ENCODE data around the gene APLF. TPM values are rescaled to one million over a fixed set of nuclear protein-coding genes. Genes with fewer than 3 reads are reported as not detected.

APLF gene
- total and polyA plus RNA-seq, 10 of the 15 experiments (the other 5 are each of a cell fraction or from before 2014, with no cell fraction given) = 0.66 to 2.8 (median 1.8) TPM

DNA sequence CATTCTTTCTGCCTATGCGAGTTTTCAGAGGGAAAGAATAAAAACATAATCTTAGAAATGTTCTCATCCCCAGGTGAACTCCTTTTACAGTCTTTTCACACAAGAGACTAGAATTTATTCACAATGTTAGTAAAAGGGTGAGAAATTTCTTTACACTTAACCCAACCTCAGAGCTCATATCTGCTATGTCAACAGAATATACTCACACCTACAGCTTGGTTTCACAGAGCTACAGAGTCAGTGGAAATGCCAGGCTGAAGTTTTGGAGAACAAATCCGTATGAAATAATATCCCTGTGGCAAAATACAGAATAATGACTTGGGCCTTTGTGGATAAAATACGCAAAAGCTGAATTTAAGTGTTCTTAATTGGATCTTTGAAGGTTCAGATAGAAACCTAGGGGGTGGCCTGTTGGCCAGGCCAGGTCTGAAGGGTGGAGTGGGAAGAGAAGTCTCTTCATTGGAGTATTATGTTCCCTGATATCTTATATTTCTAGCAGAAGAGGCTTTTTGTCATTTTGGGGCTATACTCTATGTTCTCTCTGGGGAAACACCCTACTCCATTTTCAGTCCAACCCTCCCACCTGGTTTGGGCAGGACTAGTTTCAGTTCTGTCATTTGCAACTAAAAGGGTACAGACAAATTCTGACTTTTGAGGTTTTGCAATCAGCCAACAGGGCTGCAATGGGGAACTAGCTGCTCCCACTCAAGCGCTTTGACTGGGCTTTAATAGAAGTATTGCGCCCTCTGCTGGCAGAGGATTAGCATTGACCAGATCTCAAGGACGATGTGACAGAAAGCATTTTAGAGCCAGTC lies 26.0 kb upstream of the APLF start (continued):
- no peak for TF ChIP-seq REST (IDR thresholded peaks at IDR 0.05; ENCODE audit: low read depth, low read length)
- TF ChIP-seq ZNF207 (IDR thresholded peaks at IDR 0.05; ENCODE audit: borderline replicate concordance) = peak; percentile 63; the same call in 1 of the 2 replicates
- no peak for TF ChIP-seq POLR2AphosphoS2 (IDR thresholded peaks at IDR 0.05; ENCODE audit: low read depth, low read length)
- no peak for TF ChIP-seq EZH2 (IDR thresholded peaks at IDR 0.05; ENCODE audit: borderline replicate concordance, control insufficient read depth, low read depth, low read length)
- no peak for TF ChIP-seq ZNF217 (IDR thresholded peaks at IDR 0.05)
- TF ChIP-seq ATF7 (IDR thresholded peaks at IDR 0.05; ENCODE audit: low read depth) = peak; percentile 83

- WGBS (ENCODE audit: insufficient coverage, insufficient replicate concordance, low lambda C conversion rate, missing lambda C conversion rate) = 97% methylated on average over 2 of the region's 2 CpGs
- POLR2A ChIA-PET = interaction anchor here (0.8 to 5.1 kb wide), 11 partner anchors 14 to 321 kb away, joined by 3 to 70 read pairs (median 14); partner anchors contain the start of gene PLEK
- no peak overlapping the region for H3K4me2 ChIP-seq (ENCODE audit: control insufficient read depth, insufficient read depth)
- intact Hi-C loops (cut with micrococcal nuclease; ENCODE audit: unreplicated experiment) (loop anchor here (1.0 to 5.0 kb wide), 11 partner anchors 18 to 380 kb away; partner anchors contain the start of genes C1D and PPP3R1), in situ Hi-C loops (cut with MboI) (loop anchor here (5.0 to 25.0 kb wide), 6 partner anchors 80 to 2005 kb away; partner anchors contain the start of gene MEIS1)
- H3K4me3 ChIP-seq = no peak overlapping the region
- ATAC-seq (no peak), DNase-seq (ENCODE audit: low read depth, low spot score) (no peak), FAIRE-seq (no peak)
- H3K36me3 ChIP-seq (ENCODE audit: control insufficient read depth in 2 of 2, insufficient read depth in 2 of 2, low read length in 1 of 2) = no peaks in the 10 kb centered on the region
- H4K20me1 ChIP-seq (ENCODE audit: control insufficient read depth, insufficient read depth) = no peaks in the 10 kb centered on the region
- H2AFZ ChIP-seq (ENCODE audit: control insufficient read depth, low read depth, low read length) = peak overlapping the region; percentile 61
- H3K9me3 ChIP-seq (replicated peaks; ENCODE audit: control insufficient read depth, insufficient read depth, low read length) = no peaks in the 10 kb centered on the region; the same call in 2 of the 3 replicates
- no peak overlapping the region for H3K27ac ChIP-seq (ENCODE audit: control insufficient read depth, insufficient read depth)
- no peak overlapping the region for H3K9ac ChIP-seq (ENCODE audit: control insufficient read depth, insufficient read depth, low read length)
- H3K79me2 ChIP-seq (ENCODE audit: control insufficient read depth, insufficient read depth, low read length) = peaks cover 3% of the 10 kb centered on the region
- CTCF ChIA-PET = interaction anchor here (0.7 to 7.1 kb wide), 35 partner anchors 12 to 320 kb away, joined by 3 to 91 read pairs (median 6); partner anchors contain the start of genes APLF, FBXO48, PLEK and PNO1
- peaks cover 30% of the 10 kb centered on the region for H3K4me1 ChIP-seq (ENCODE audit: control insufficient read depth, insufficient read depth, low read length)
- RAD21 ChIA-PET (ENCODE audit: unreplicated experiment) = interaction anchor here (0.7 to 7.4 kb wide), 29 partner anchors 15 to 411 kb away, joined by 3 to 211 read pairs (median 8); partner anchors contain the start of genes APLF, FBXO48, PLEK and PNO1
- SMC1A ChIA-PET (ENCODE audit: uncharacterized antibody, unreplicated experiment) = interaction anchor here (0.8 to 9.4 kb wide), 25 partner anchors 11 to 320 kb away, joined by 3 to 259 read pairs (median 7); partner anchors contain the start of genes APLF, FBXO48 and PLEK
- BruUV-seq (replicated peaks) = no TSS peak
- no peaks in the 10 kb centered on the region for H3K27me3 ChIP-seq (replicated peaks in 1 of 2; ENCODE audit: control insufficient read depth in 2 of 2, insufficient read depth in 2 of 2, low read length in 1 of 2)
- TF ChIP-seq TARDBP (IDR thresholded peaks at IDR 0.05; ENCODE audit: borderline replicate concordance) = no peak
- no peak for TF ChIP-seq ETV6 (conservative IDR thresholded peaks at IDR 0.05 in 1 of 2, IDR thresholded peaks at IDR 0.05 in 1 of 2; ENCODE audit: borderline replicate concordance in 1 of 2, low read depth in 1 of 2)
- TF ChIP-seq E4F1 (IDR thresholded peaks at IDR 0.05; ENCODE audit: borderline replicate concordance, partially characterized antibody) = no peak
- TF ChIP-seq IRF4 (IDR thresholded peaks at IDR 0.05; ENCODE audit: low read depth, low read length) = no peak
- no peak for TF ChIP-seq FOXM1 (IDR thresholded peaks at IDR 0.05; ENCODE audit: low read depth, low read length)
- no peak for TF ChIP-seq MYB (IDR thresholded peaks at IDR 0.05; ENCODE audit: borderline replicate concordance, low read depth, low read length)
- TF ChIP-seq TCF3 (IDR thresholded peaks at IDR 0.05; ENCODE audit: borderline replicate concordance, insufficient read depth, low read depth, low read length) = no peak
- no peak for TF ChIP-seq SMARCA5 (IDR thresholded peaks at IDR 0.05)
- no peak for TF ChIP-seq EZH2 (IDR thresholded peaks at IDR 0.05; ENCODE audit: borderline replicate concordance, control insufficient read depth, low read depth, low read length)
- TF ChIP-seq YBX1 (IDR thresholded peaks at IDR 0.05) = no peak
Observed at GRCh38 chr2:68441994-68442322, 25.4 kb upstream of the APLF start.

Data from GM12878 (cell line).